Mesenchymal stem cell (in vitro differentiated cells and primary cell): Measurements from ENCODE around the gene IGF2BP2.

Experiments used
- DNase-seq: peaks from one replicate; pipeline ENCODE4 v3.0.0-alpha.2; 2013
- H2AFZ ChIP-seq: one replicate; pipeline ENCODE4 v1.6.1; 2013; ENCODE audit warnings: low read depth, mild to moderate bottlenecking, control low read depth, inconsistent platforms, low read length, moderate library complexity
- H2AK5ac ChIP-seq: 2 replicates; pipeline ENCODE4 v1.6.1; 2013; ENCODE audit warnings: low read length, moderate library complexity, mild to moderate bottlenecking, inconsistent platforms; ENCODE audit not compliant: severe bottlenecking
- H2BK120ac ChIP-seq: one replicate; pipeline ENCODE4 v1.6.1; 2013; ENCODE audit warnings: low read depth, mild to moderate bottlenecking, inconsistent platforms, low read length, moderate library complexity
- H2BK12ac ChIP-seq, 2 experiments: one replicate each; pipeline ENCODE4 v1.6.1; 2013; ENCODE audit warnings: inconsistent platforms in 2 of 2, low read length in 2 of 2, mild to moderate bottlenecking in 2 of 2, moderate library complexity in 2 of 2, control low read depth in 1 of 2
- H2BK15ac ChIP-seq: one replicate; pipeline ENCODE4 v1.6.1; 2013; ENCODE audit warnings: mild to moderate bottlenecking, low read depth, inconsistent platforms; ENCODE audit not compliant: poor library complexity, severe bottlenecking
- H2BK5ac ChIP-seq: 2 replicates; pipeline ENCODE4 v1.6.1; 2013; ENCODE audit warnings: low read depth, mild to moderate bottlenecking, low read length, control low read depth, inconsistent platforms; ENCODE audit not compliant: poor library complexity, severe bottlenecking
- H3K14ac ChIP-seq, 2 experiments: one replicate each; pipeline ENCODE4 v1.6.1; 2013; ENCODE audit warnings: inconsistent platforms in 2 of 2, low read length in 2 of 2, control low read depth in 1 of 2, mild to moderate bottlenecking in 1 of 2, moderate library complexity in 1 of 2
- H3K18ac ChIP-seq, 2 experiments: one replicate each; pipeline ENCODE4 v1.6.1; 2013; ENCODE audit warnings: inconsistent platforms in 2 of 2, low read length in 2 of 2, control low read depth in 1 of 2, low read depth in 1 of 2, mild to moderate bottlenecking in 1 of 2
- H3K23ac ChIP-seq, 2 experiments: one replicate each; pipeline ENCODE4 v1.6.1; 2013; ENCODE audit warnings: inconsistent platforms in 2 of 2, low read length in 2 of 2, mild to moderate bottlenecking in 2 of 2, moderate library complexity in 2 of 2, control low read depth in 1 of 2
- H3K27ac ChIP-seq: 2 replicates; pipeline ENCODE4 v1.5.1; 2013; ENCODE audit warnings: mild to moderate bottlenecking, moderate library complexity, low read length, control low read depth, inconsistent platforms; ENCODE audit not compliant: poor library complexity, severe bottlenecking
- H3K27me3 ChIP-seq, 2 experiments: 2 replicates each; pipeline versions ENCODE4 v1.6.1 to v1.7.0; 2013; ENCODE audit warnings: low read length in 2 of 2, mild to moderate bottlenecking in 2 of 2, moderate library complexity in 2 of 2, control low read depth in 1 of 2, inconsistent platforms in 1 of 2; ENCODE audit not compliant: control insufficient read depth in 1 of 2, insufficient read depth in 1 of 2
- H3K36me3 ChIP-seq, 2 experiments: 2 replicates each; pipeline versions ENCODE4 v1.6.1 to v1.7.0; 2013; ENCODE audit warnings: low read length in 2 of 2, control low read depth in 1 of 2, inconsistent platforms in 1 of 2, low read depth in 1 of 2, mild to moderate bottlenecking in 1 of 2; ENCODE audit not compliant: insufficient read depth in 2 of 2, control insufficient read depth in 1 of 2
- H3K4ac ChIP-seq, 2 experiments: one replicate each; pipeline ENCODE4 v1.6.1; 2013; ENCODE audit warnings: inconsistent platforms in 2 of 2, low read length in 2 of 2, mild to moderate bottlenecking in 2 of 2, moderate library complexity in 2 of 2, control low read depth in 1 of 2, low read depth in 1 of 2
- H3K4me1 ChIP-seq: 2 replicates; pipeline ENCODE4 v1.6.1; 2013; ENCODE audit warnings: low read depth, low read length, control low read depth; ENCODE audit not compliant: control insufficient read depth, insufficient read depth
- H3K4me2 ChIP-seq: 2 replicates; pipeline ENCODE4 v1.6.1; 2013; ENCODE audit warnings: low read length, mild to moderate bottlenecking, inconsistent platforms; ENCODE audit not compliant: poor library complexity, severe bottlenecking
- H3K4me3 ChIP-seq, 2 experiments: 2 replicates each; pipeline versions ENCODE4 v1.5.1 to v1.7.0; 2013; ENCODE audit warnings: low read length in 2 of 2, mild to moderate bottlenecking in 2 of 2, control low read depth in 1 of 2, low read depth in 1 of 2; ENCODE audit not compliant: insufficient read depth in 1 of 2
- H3K79me1 ChIP-seq: replicated peaks from 2 replicates; pipeline ENCODE4 v1.6.1; 2013; ENCODE audit warnings: mild to moderate bottlenecking, control low read depth, low read length, inconsistent platforms; ENCODE audit not compliant: poor library complexity, severe bottlenecking
- H3K9ac ChIP-seq: 2 replicates; pipeline ENCODE4 v1.7.0; 2013; ENCODE audit warnings: mild to moderate bottlenecking, low read length, moderate library complexity
- H3K9me3 ChIP-seq: 2 replicates; pipeline ENCODE4 v1.7.0; 2013; ENCODE audit warnings: mild to moderate bottlenecking, low read length; ENCODE audit not compliant: control insufficient read depth
- H4K8ac ChIP-seq: one replicate; pipeline ENCODE4 v1.6.1; 2013; ENCODE audit warnings: inconsistent platforms, mild to moderate bottlenecking, low read length, moderate library complexity
- H4K91ac ChIP-seq: one replicate; pipeline ENCODE4 v1.6.1; 2013; ENCODE audit warnings: mild to moderate bottlenecking, low read length, inconsistent platforms
- WGBS: methylation state at CpG from one replicate; pipeline ENCODE4 v1.1.7; 2013; ENCODE audit warnings: mixed read lengths; 5-methylcytosine and 5-hydroxymethylcytosine counted together

The IGF2BP2 gene

GRCh38 chr3:185831990-185832389 lies 7.1 kb upstream of the IGF2BP2 start:
- no peak overlapping the region for H3K4me2 ChIP-seq
- peaks cover 3 to 8% of the 10 kb centered on the region in 2 experiments for H3K36me3 ChIP-seq
- H3K18ac ChIP-seq: no peak overlapping the region
- H2BK120ac ChIP-seq: no peak overlapping the region
- H3K4me3 ChIP-seq: no peak overlapping the region
- no peak overlapping the region for H3K27ac ChIP-seq
- H3K4ac ChIP-seq: no peak overlapping the region
- no peaks in the 10 kb centered on the region for H3K4me1 ChIP-seq
- no peaks in the 10 kb centered on the region for H3K27me3 ChIP-seq
- no peak overlapping the region for H3K9ac ChIP-seq
- no peak overlapping the region for H3K23ac ChIP-seq
- H3K9me3 ChIP-seq: peaks cover 7% of the 10 kb centered on the region
- no peak overlapping the region for H2BK12ac ChIP-seq
- no peak overlapping the region for H3K14ac ChIP-seq
- H2BK5ac ChIP-seq: no peak overlapping the region
- no peak overlapping the region for H4K8ac ChIP-seq
- no peak overlapping the region for H4K91ac ChIP-seq
- H3K79me1 ChIP-seq: peaks cover 8% of the 10 kb centered on the region
- no peak overlapping the region for H2BK15ac ChIP-seq
- no peak overlapping the region for H2AK5ac ChIP-seq
- no peak overlapping the region for H2AFZ ChIP-seq
- no peak for DNase-seq

DNA sequence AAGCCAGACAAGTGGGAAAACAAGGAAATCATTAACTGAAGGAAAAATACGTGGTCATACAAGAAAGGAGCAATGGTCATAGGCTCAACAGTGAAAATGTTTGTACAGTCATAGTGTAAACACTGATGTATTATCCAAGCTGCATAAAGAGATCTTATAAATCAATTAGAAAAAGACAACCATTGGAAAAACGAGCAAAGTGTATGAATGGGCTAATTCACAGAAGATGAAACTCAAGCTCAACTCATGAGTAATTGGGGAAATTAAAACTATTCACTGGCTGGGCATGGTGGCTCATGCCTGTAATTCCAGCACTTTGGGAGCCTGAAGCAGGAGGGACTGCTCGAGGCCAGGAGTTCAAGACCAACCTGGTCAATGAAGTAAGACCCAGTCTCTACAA lies 6.4 kb upstream of the IGF2BP2 start:
- Histone ChIP-seq H3K27me3 (no peaks in the 10 kb centered on the region), H2AK5ac (no peak overlapping the region), H4K8ac (no peak overlapping the region), H4K91ac (no peak overlapping the region), H3K14ac (no peak overlapping the region), H2AFZ (no peak overlapping the region), H2BK120ac (no peak overlapping the region), H2BK12ac (no peak overlapping the region), H3K4me1 (peaks cover 4% of the 10 kb centered on the region), H3K18ac (no peak overlapping the region), H3K36me3 (peaks cover 3 to 8% of the 10 kb centered on the region in 2 experiments), H3K4ac (no peak overlapping the region), H2BK15ac (no peak overlapping the region), H3K27ac (no peak overlapping the region), H3K23ac (no peak overlapping the region), H3K4me3 (no peak overlapping the region), H3K4me2 (no peak overlapping the region), H3K79me1 (peaks cover 8% of the 10 kb centered on the region), H2BK5ac (no peak overlapping the region), H3K9me3 (peaks cover 7% of the 10 kb centered on the region), H3K9ac (no peak overlapping the region)
- no peak for DNase-seq
- WGBS: 100% methylated on average over 2 of the region's 3 CpGs

- Histone ChIP-seq H3K4ac (no peak overlapping the region), H2BK12ac (no peak overlapping the region), H3K4me3 (no peak overlapping the region)
Observed at GRCh38 chr3:185830018-185830797, 5.4 kb upstream of the IGF2BP2 start.

DNA sequence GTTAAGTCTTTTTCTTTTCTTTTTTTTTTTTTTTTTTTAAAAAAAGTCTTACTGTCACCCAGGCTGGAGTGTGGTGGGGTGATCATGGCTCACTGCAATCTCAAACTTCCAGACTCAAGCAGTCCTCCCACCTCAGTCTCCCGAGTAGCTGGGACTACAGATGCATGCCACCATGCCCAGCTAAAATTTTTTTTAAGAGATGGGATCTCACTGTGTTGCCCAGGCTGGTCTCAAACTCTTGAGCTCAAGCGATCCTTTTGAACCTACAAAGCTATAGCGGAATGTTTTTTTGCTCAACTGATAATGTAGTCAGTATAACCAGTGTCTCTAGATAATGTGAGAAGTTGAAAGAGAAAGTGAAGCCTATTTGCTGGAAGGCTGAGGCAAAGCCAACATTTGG lies 3.9 kb upstream of the IGF2BP2 start:
- H3K27me3 ChIP-seq: no peaks in the 10 kb centered on the region
- no peak overlapping the region for H2AFZ ChIP-seq
- no peak overlapping the region for H3K14ac ChIP-seq
- H4K91ac ChIP-seq: no peak overlapping the region
- H3K4me1 ChIP-seq: peaks cover 5% of the 10 kb centered on the region
- H2BK15ac ChIP-seq: no peak overlapping the region
- no peak overlapping the region for H2AK5ac ChIP-seq
- H3K4me2 ChIP-seq: no peak overlapping the region
- H3K4ac ChIP-seq: no peak overlapping the region
- H3K9me3 ChIP-seq: peaks cover 7% of the 10 kb centered on the region
- no peak overlapping the region for H3K4me3 ChIP-seq
- H2BK120ac ChIP-seq: no peak overlapping the region
- H4K8ac ChIP-seq: no peak overlapping the region
- peaks cover 8% of the 10 kb centered on the region for H3K79me1 ChIP-seq
- H3K9ac ChIP-seq: no peak overlapping the region
- no peak overlapping the region for H3K23ac ChIP-seq
- H3K36me3 ChIP-seq: peaks cover 3 to 8% of the 10 kb centered on the region in 2 experiments
- no peak overlapping the region for H2BK12ac ChIP-seq
- H2BK5ac ChIP-seq: no peak overlapping the region
- no peak for DNase-seq
- H3K27ac ChIP-seq: no peak overlapping the region
- H3K18ac ChIP-seq: no peak overlapping the region
- 98% methylated on average over 3 of the region's 3 CpGs for WGBS

More at GRCh38 chr3:185830018-185830797, 5.4 kb upstream of the IGF2BP2 start:
- DNase-seq: no peak
- Histone ChIP-seq H3K4me2 (no peak overlapping the region), H3K18ac (no peak overlapping the region), H4K8ac (no peak overlapping the region), H3K79me1 (peaks cover 8% of the 10 kb centered on the region), H3K9ac (no peak overlapping the region), H3K14ac (no peak overlapping the region), H2BK120ac (no peak overlapping the region), H3K36me3 (peaks cover 3 to 8% of the 10 kb centered on the region in 2 experiments), H3K23ac (no peak overlapping the region), H4K91ac (no peak overlapping the region), H3K27me3 (no peaks in the 10 kb centered on the region), H3K27ac (no peak overlapping the region), H2AFZ (no peak overlapping the region), H3K9me3 (peaks cover 7% of the 10 kb centered on the region), H2AK5ac (no peak overlapping the region), H2BK15ac (no peak overlapping the region), H3K4me1 (peaks cover 5% of the 10 kb centered on the region), H2BK5ac (no peak overlapping the region)
- WGBS: 69% methylated on average over 4 of the region's 5 CpGs
